A549 (cell line): ENCODE measurements around the gene WDR70.
"Not testable (repeated sequence)": the region's sequence is repeated elsewhere in the genome, so short reads cannot be mapped to it uniquely, and the experiment has no call there.

Experiments used
- JUN ChIP-seq, 2 experiments: fragments of >200 bp; sonication (Bioruptor Twin); formaldehyde crosslinking; IDR thresholded peaks; 2 replicates in 1 of 2; 3 replicates in 1 of 2; pipeline ENCODE4 v1.6.1; 2016 to 2017
- KDM1A ChIP-seq: fragments of 200-600 bp; sonication (generic); IDR thresholded peaks from 2 replicates; pipeline ENCODE4 v1.6.1; 2016; ENCODE audit warnings: low read depth, mild to moderate bottlenecking
- RAD21 ChIP-seq, 2 experiments: fragments of >200 bp in 1 of 2; sonication (Bioruptor Twin) in 1 of 2; formaldehyde crosslinking in 1 of 2; IDR thresholded peaks in 1 of 2; conservative IDR thresholded peaks in 1 of 2; 2 replicates in 1 of 2; 3 replicates in 1 of 2; pipeline ENCODE4 v1.6.1; 2012 to 2018; ENCODE audit warnings: inconsistent platforms in 1 of 2
- ZNF302 ChIP-seq: fragments of 250-450 bp; sonication (Bioruptor Pico); IDR thresholded peaks from 2 replicates; pipeline ENCODE4 v1.9.0; 2021; ENCODE audit warnings: inconsistent platforms, mild to moderate bottlenecking, moderate library complexity

- TF ChIP-seq ZNF302; JUN (IDR thresholded peaks at IDR 0.05); KDM1A; RAD21 (conservative IDR thresholded peaks at IDR 0.05 in 1 of 2, IDR thresholded peaks at IDR 0.05 in 1 of 2): not testable (repeated sequence)
Observed at GRCh38 chr5:37453252-37453651, 74.1 kb downstream of the WDR70 start.
